NCI-H510A treated with DMSO at 0.1 percent for 48 hours (cell line): Measurements from ENCODE around the gene SRL.
"Not testable (repeated sequence)": the region's sequence is repeated elsewhere in the genome, so short reads cannot be mapped to it uniquely, and the experiment has no call there.

Experiments used
- DNase-seq: peaks from one replicate; lab custom pipeline; 2025; lab: John Stamatoyannopoulos, UW

Gene SRL

DNA sequence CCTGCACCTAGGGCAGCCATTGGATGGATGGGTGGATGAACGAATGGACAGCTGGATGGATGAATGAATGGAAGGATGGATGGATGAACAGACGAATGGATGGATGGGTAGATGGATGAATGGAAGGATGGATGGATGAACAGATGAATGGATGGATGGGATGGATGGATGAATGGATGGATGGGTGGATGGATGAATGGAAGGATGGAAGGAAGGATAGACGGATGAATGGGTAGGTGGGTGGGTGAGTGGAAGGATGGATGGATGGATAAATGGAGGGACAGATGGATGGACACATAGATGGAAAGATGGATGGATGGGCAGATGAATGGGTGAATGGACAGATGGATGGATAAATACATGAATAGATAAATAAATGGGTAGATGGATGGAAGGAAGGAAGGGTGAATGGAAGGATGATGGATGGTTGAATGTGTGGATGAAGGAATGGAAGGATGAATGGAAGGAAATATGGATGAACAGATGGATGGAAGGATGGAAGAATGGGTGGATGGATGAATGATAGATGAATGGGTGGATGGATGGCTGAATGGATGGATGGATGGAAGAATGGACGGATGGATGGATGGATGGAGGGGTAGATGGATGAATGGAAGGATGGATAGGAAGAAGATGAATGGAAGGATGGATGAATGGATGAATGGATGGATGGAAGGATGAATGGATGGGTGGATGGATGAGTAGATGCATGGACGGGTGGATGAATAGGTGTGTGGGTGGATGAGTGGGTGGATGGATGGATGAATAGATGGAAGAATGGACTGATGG is 15.4 kb downstream of the SRL start:
- DNase-seq, result no peak

DNA sequence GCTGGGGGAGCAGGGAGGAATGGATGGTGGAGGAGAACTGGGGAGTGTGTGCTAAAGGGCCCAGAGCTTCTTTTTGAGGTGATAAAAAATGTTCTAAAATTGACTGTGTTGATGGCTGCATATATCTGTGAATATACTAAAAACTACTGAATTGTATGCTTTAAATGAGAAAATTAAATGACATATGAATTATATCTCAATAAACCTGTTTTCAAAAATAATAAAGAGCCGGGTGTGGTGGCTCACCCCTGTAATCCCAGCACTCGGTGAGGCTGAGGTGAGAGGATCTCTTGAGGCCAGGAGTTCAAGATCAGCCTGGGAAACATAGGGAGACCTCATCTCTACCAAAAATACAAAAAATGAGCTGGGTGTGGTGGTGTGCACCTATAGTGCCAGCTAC is 16.8 kb downstream of the SRL start:
- no peak for DNase-seq

DNA sequence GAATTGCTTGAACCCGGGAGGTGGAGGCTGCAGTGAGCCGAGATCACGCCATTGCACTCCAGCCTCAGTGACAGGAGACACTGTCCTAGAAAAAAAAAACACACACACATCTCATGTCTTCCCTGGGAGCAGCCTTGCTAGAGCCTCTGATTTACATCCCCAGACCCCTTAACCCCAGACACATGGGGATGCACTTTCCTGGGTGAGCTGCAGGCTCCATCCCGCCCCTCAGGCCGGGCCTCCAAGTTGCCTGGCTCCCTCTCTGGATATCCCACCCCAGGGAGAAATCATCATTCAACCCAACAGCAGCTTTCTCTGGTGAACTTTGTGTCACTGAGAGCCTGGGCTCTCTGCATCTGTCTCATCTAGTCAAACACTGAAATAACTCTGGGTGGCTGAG is 21.5 kb downstream of the SRL start:
- no peak for DNase-seq

DNA sequence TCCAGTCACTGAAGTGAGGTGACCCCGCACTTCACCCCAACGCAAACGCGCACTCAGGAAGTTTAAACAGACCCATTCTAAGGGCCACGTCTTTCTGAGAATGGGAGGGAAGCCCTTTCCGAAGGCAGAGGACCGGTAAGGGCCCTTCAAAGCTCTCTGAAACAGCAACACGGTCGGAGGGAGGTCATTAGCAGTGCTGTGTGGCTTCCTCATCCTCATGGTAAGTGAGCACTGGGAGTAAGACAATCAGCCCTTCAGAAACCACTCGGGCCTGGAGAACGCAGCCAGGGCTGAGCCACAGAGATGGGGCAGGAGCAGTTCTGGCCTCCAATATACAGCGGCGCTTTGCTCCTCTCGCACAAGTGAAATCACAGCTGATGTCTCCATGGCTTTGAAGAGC is 23.7 kb downstream of the SRL start:
- DNase-seq, result peak; percentile 65

DNA sequence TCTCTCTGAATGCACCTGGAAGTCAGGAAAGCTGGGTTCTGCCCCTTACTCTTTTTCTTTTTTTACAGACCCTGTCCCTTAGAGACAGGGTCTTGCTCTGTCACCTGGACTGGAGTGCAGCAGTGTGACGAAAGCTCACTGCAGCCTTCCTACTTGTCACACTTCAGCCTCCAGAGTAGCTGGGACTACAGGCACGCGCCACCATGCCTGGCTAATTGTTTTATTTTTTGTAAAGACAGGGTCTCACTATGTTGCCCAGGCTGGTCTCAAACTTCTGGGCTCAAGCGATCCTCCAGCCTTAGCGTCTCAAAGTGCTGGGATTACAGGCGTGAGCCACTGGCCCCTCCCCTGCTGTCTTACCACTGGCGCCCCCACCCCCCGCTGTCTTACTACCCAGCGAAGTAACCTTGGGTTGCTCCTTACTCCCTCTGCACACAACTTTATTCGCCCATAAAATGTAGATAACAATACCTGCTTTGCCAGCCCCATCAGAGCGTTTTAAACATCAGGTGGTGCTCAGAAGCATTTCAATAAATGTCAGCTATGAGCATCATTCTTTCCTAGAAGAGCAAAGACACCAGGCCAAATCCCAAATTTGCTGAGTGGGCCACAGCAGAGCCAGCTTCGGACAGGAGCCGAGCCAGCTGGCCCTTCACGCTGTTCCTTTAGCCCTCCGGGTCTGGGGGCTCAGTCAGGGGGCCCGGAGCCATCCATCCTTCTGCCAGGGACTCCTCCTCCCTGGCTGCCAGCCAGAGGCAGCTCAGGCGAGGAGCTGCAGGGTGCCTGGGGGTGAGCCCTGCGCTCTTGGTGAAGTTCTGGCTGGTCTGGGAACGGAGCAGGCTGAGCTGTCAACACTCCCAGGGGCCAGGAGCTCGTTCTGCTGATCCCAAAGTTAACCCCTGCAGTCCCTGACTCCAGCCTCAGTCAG is 24.4 kb downstream of the SRL start:
- peak; percentile 41 for DNase-seq

DNA sequence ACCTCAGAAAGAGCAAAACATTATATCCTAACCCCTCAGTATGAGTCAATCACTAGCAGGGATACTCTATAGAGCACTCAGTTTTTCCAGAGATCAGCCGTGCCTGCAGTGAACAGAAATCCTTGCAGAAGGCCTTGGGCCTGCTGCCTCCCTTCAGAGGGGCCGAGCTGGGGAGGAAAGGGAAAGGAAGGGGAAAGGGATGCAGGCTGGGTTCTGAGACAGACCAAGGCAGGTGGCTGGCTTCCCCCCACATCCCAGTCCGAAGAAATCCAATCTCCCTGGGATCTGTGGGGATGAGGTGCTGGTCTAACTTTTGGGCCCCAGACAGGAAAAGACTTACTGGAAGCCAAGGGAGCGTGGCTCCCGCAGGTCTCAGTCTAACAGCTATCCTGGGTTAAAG is 25.3 kb downstream of the SRL start:
- DNase-seq, result no peak

DNA sequence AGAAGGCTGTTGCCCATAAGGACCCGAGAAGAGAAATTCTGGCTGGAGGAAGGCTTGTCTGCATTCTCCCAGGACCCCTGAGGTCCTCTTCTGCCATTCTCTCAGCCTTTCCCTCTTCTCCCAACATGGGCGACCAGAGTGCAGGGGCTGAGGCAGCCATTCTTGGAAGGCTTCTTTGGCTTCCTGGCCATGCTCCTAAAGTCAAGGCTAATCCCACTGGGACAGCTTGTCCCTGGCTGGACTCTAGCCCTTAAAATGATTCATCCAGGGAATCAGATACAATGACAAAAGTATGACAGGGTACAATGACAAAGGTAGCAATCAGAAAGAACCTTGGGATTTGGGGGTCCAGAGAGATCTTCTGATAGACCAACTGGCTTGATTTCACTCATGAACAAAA is 26.8 kb downstream of the SRL start:
- DNase-seq, result no peak

DNA sequence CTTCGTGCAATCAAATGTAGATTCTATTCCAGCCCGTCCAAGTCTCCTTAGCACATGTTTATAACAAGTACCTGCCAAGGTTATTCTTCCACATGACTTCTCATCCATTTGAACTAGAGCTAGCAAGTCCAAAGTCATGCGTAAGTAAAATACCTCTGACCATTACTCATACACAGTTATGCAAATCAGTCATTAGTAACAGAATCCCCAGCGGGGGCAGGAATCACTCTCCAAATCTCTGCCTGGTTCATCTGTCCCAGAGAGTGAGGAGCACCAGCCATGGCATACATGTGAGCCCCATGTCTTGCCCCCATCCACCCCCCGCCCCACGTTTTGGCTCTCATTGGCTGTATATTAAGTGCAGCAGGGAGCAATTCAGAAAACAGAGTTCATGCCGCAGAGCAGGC is 27.7 kb downstream of the SRL start:
- DNase-seq, result no peak

DNA sequence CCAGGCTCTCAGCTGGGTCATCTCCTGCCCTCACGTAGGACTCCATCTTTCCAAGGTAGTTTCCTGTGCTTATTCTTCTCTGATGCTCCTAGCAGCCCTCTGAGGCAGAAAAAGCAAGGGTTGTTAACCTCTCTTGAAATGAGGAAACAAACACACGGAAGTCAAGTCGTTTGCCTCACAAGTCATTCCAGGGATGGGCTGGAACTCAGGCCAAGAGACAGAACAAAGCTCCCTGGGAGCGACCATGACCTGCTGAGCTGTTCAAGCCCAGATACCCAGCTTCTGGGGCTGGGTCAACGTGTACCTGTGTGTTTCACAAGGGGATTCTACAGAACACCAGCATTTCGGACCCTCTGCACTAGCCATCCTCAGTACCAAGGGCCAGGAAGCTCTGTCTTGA is 28.1 kb downstream of the SRL start:
- no peak for DNase-seq

DNA sequence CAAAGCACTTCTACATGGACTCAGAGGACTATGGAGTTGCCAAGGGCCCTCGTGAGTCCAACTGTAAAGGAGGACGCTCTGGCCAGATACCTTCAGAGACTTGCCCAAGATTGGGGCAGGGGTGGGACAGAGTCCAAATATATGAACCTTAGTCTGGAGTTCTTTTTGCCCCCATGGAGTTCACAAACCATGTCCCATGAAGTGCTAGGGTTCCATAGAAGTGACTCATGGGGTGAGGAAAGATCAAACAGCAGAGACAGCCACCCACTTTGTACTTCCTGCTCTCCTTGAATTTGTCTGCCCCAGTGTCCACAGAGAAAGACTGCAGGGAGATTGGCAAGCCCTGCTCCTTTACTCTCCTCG is 29.0 kb downstream of the SRL start:
- no peak for DNase-seq

DNA sequence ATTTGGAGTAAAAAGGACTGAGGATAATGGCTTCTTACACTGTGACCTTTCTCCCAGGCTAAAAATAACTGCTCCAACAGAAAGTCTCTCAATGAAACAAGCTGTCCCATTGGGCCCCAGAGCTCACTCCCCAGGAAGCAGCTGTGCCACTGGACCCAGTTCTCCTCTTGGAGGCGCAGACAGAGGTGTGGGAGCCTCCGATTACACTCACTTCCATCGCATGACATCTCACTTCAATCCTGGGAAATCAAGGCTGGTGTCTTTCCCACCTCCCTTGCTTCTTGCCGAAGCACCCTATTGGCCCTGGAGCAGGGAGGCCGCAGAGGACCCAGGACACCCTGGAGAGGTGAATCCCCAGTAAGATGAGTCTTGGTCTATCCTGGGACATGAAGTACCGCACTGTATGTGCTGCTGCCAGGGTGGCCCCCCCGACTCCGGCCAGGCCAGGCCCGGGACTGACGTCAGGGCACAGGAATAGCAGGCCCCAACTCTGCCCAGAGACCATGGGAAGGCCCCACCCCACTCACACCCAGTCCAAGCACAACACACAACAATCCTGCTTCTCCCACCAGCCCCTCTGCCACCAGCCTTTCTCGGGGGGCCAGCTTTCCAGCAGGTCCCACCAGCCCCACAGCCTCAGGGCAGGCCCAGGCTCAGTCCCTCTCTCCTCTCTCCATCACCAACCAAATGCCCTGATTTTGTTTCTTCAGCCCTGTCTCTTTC is 29.5 kb downstream of the SRL start:
- DNase-seq, result no peak

DNA sequence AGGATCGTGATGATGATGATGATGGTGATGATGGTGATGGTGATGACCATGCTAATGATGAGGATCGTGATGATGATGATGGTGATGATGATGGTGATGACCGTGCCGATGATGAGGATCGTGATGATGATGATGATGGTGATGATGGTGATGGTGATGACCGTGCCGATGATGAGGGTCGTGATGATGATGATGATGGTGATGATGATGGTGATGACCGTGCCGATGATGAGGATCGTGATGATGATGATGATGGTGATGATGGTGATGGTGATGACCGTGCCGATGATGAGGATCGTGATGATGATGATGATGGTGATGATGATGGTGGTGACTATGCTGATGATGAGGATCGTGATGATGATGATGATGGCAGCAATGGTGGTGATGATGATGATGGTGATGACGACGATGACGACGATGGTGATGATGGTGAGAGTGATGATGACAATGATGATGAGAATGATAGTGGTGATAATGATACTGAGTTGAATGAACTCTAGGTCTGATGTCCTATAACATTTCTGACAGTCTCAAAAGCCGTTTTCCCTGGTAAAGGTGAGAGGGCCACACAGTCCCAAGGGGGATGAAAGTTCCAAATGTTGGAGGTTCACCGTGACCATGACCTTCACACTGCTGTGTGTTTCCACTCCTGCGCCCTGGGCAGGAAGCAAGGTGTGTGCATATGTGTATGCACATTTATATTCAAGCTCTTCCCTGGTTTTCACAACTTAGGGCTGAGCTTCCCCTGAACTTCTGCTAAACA is 30.3 kb downstream of the SRL start:
- DNase-seq, result not testable (repeated sequence)

DNA sequence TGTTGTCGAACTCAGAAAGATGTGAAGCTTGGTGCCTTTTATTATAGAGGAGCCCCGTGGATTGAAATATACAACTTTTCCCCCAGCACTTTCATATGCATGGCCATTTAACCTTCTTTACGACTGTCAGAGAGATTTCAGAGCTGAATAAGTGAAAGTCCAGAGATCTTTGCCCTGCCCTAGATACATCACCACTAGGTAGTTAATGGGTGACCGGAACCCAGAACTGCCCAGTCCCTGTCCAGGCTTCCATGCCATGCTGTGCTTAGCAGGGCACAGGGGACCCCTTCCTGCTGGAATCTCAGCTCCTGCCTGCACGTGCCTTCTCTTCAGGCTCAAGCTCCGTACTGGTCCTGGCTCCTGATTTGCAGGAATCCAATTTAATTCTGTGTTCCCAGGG is 32.2 kb downstream of the SRL start:
- no peak for DNase-seq

DNA sequence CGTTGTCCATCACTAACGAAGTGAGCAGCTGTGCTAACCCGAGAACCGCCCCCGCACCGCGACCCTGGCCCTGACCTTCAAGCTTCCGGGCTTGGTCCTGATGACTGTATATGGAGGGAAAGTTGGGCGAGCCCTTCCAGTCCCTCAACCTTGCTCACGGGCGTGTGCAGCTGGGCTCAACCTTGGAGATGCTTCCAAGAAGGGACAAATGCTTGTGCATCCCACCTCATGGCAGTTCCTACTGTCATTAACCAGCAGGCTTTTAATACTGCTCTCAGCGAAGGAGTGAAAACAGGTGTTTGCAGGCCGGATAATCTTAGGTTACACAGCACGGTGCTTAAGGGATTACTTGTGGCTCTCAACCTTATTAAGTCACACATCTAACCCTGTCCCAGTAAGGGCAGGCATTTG is 33.5 kb downstream of the SRL start:
- DNase-seq, result no peak

DNA sequence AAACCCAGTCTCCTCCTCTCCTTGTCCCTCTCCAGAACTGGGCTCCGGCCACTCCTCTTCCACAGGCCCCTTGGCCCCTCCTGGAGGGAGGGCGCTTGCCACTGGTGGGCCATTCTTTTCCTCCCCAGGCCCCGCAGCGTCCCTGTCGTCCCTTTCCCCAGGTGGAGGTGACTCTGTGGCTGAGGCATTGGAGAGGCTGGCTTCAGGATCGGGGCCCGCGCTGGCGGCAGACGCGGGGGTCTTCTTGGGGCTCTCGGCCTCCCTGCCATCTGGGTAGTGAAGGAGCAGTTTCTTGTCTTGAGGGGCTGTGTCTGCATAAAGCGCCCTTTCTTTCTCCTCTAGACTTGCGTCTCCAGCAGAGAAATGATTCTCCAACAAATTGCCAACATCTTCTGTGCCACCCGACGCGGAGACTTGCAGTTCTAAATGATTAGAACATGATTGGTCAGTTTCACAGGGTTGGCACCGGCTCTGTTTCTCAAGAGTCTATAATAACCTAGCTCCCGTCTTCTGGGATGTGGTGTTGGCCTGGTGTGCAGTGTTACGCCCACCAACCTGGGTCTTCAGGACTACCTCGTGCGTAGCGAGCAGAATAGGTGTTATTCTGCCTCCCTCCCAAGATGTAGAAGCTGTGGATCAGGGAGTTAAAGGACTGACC is 34.1 kb downstream of the SRL start:
- no peak for DNase-seq

DNA sequence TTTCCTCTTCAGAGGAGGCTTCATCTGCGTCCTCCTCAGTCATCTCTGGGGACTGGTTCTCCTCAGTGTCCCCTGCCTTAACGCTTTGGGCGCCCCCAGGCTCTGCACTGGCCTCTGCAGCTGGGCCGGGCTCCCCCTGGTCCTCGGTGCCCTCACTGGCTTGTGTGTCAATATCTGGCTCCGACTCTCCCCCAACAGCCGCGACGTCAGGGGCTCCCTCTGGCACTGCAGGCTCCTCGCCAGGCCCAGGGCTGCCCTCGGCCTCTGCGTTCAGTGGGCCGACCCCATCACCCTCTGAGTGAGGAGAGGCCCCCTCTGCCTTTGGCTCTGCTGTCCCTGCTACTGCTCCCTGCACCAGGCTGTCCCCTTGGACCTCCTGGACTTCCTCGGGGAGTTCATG is 34.7 kb downstream of the SRL start:
- no peak for DNase-seq

DNA sequence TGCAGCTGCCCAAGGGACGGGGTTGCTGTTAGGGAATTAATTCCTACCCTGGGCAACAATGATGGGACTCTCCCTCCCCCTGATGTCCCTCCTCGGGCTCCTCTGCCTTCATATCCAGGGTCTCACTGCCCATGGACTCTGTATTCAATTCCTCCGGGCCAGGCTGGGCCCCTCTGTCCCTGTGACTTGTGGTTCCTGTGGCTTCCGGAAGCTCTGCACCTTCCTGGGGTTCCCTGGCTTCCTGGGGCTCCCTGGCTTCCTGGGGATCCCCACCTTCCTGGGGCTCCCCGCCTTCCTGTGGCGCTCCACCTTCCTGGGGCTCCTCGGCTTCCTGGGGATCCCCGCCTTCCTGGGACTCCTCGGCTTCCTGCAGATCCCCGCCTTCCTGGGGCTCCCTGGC is 35.2 kb downstream of the SRL start:
- no peak for DNase-seq

DNA sequence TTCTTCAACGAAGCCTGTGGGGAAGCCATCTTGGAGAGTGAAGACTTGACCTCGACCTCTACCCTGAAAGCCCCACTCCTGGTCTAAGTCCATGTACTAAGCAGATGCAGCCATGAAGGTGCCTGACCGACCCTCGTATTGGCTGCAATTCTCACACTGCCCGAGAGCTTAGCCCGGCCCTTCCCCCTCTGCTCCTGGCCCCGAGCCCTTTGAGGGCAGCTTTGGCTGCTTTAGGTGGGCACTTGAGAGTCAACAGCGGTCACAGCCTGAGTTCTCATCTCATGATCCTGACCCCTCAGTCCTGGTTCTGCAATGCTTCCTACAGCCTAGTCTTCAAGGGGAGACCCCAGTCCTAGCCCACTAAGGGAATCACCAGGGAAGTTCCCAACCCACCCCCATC is 35.9 kb downstream of the SRL start:
- DNase-seq, result no peak

DNA sequence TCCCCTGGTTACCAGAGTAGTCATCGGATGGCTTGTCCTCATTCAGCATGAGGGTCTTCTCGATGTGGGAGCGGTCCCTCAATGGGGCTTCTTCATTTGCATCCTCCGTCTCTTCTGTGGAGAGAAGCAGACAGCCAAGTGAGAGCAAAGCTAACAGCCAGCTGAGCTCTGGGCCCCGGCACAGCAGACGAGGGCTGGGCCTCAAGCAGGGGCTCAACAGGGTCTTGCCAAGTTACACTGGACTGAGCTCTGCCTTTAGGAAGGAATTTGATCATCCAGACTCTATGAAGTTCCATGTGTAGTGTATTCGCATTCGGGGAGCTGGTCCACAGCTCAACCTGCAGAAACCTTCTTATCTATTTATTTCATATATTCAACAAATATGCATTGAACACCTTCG is 37.4 kb downstream of the SRL start:
- no peak for DNase-seq

DNA sequence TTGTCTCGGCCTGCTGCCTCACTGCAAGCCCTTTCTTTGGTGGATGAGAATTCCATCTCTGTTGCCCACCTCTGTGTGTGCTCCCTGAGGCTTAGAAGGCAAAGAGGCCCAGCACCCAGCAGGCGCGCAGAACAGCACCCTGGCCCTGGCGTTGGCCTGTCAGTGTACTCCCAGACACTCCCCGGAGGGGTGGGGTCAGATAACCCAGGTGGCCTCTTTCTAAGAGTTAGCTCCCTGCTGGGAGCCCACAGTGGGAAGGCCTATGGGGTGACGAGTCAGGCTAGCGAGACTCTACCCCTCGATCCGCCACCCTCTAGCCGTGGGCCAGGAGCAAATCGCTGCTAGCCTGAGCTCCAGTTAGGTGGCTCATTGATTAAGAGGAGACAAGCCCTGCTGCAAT is 38.1 kb downstream of the SRL start:
- DNase-seq, result peak; percentile 10

DNA sequence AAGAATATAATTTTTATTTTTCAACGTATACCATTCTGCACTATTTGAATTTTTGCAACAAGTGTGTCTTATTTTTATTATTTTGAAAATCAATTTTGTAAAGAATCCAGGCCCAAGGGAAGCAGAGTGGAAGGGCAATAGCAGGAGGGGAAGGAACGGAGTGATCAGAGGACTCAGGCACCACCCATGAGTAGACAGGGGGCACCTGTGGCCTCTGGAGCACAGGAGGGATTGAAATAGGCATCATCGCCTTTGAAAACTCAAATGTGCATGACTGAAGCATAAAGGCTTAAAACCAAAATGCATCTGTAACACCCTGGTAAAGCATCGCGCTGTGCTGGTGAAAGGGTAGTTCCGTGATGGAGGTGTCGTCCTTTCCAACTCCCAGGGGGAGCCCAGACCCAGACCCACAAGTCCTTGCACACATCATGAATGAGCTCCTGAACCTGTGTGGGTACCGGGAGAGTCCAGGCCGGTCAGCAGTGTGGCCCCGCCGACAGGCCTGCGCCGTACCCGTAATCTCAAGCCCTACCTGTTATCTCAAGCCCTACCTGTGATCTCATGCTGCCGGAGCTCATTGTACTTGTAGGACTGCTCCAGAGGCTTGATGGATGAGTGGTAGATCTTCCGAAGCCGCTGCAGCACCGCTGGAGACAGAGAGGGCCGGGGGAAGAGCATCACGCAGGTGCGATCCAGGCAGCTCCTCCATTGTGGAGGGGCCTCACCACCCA is 39.1 kb downstream of the SRL start:
- DNase-seq, result no peak
